ENCODE measurements around the gene KRT28. TPM values are rescaled to one million over a fixed set of nuclear protein-coding genes. Genes with fewer than 3 reads are reported as not detected.

The KRT28 gene
- total and polyA plus RNA-seq, 2 of the 13 experiments (the other 11 are each of a cell fraction or from before 2014, with no cell fraction given): not detected

- peak; percentile 47 for TF ChIP-seq SAP130 (CRISPR knock-in tag; IDR thresholded peaks at IDR 0.05; ENCODE audit: low read depth)
- peak; percentile 64 for TF ChIP-seq SKI (IDR thresholded peaks at IDR 0.05; ENCODE audit: partially characterized antibody)
- TF ChIP-seq ZFP36L1 (CRISPR knock-in tag; IDR thresholded peaks at IDR 0.05): 0 out of 2 replicates have a peak, but pooled peaks have one; percentile 42
- TF ChIP-seq SNAI1 (CRISPR knock-in tag; IDR thresholded peaks at IDR 0.05; ENCODE audit: borderline replicate concordance): peak; percentile 75; the same call in 1 of the 2 replicates
- TF ChIP-seq PCBP2 (optimal IDR thresholded peaks at IDR 0.05; ENCODE audit: low read depth, low read length, poor library complexity, severe bottlenecking): no peak
- no peak for TF ChIP-seq ZNF333 (CRISPR knock-in tag; IDR thresholded peaks at IDR 0.05; ENCODE audit: borderline replicate concordance)
- no peak for TF ChIP-seq ZNF12 (CRISPR knock-in tag; IDR thresholded peaks at IDR 0.05)
- peak; percentile 93 for TF ChIP-seq GABPB1 (CRISPR knock-in tag; IDR thresholded peaks at IDR 0.05)
- no peak for TF ChIP-seq ZNF274 (CRISPR knock-in tag; IDR thresholded peaks at IDR 0.05)
- TF ChIP-seq ZNF292 (CRISPR knock-in tag; IDR thresholded peaks at IDR 0.05; ENCODE audit: borderline replicate concordance, low read depth): no peak
- TF ChIP-seq CERS6 (CRISPR knock-in tag; IDR thresholded peaks at IDR 0.05): no peak
- peak; percentile 45; the same call in 1 of the 2 replicates for TF ChIP-seq ATF7-NPFF (CRISPR knock-in tag; IDR thresholded peaks at IDR 0.05; ENCODE audit: low read depth)
- TF ChIP-seq PBX3 (CRISPR knock-in tag; IDR thresholded peaks at IDR 0.05; ENCODE audit: borderline replicate concordance): 0 out of 2 replicates have a peak, but pooled peaks have one; percentile 30
- peak; percentile 91 for TF ChIP-seq ZNF574 (CRISPR knock-in tag; IDR thresholded peaks at IDR 0.05)
- no peak for TF ChIP-seq ZNF652 (CRISPR knock-in tag; IDR thresholded peaks at IDR 0.05; ENCODE audit: borderline replicate concordance, low read depth)
- TF ChIP-seq ZNF576 (CRISPR knock-in tag; IDR thresholded peaks at IDR 0.05): no peak
- TF ChIP-seq GATA4 (IDR thresholded peaks at IDR 0.05; ENCODE audit: borderline replicate concordance, low read depth): 0 out of 2 replicates have a peak, but pooled peaks have one; percentile 35
- TF ChIP-seq JUNB (CRISPR knock-in tag; IDR thresholded peaks at IDR 0.05; ENCODE audit: borderline replicate concordance): no peak
- no peak for TF ChIP-seq ZNF18 (CRISPR knock-in tag; IDR thresholded peaks at IDR 0.05; ENCODE audit: insufficient replicate concordance)
Observed at GRCh38 chr17:40818733-40819527, 19.2 kb upstream of the KRT28 start (continued).
